Endodermal cell (in vitro differentiated cells): ENCODE data around the gene GAP43. TPM values are rescaled to one million over a fixed set of nuclear protein-coding genes. Genes with fewer than 3 reads are reported as not detected.

Experiments used
- DNase-seq: peaks from one replicate; pipeline ENCODE4 v3.0.0-alpha.2; 2017
- H3K27ac ChIP-seq: 2 replicates; pipeline ENCODE4 v1.5.1; 2013; ENCODE audit warnings: mild to moderate bottlenecking, low read depth, low read length, moderate library complexity
- H3K27me3 ChIP-seq: 2 replicates; pipeline ENCODE4 v1.6.1; 2013; ENCODE audit warnings: mild to moderate bottlenecking, low read length, moderate library complexity; ENCODE audit not compliant: insufficient read depth, control insufficient read depth, poor library complexity, severe bottlenecking
- H3K36me3 ChIP-seq: 2 replicates; pipeline ENCODE4 v1.7.0; 2013; ENCODE audit warnings: mild to moderate bottlenecking, low read length, moderate library complexity; ENCODE audit not compliant: control insufficient read depth, insufficient read depth
- H3K4me1 ChIP-seq: one replicate; pipeline ENCODE4 v1.7.0; 2013; ENCODE audit warnings: low read length; ENCODE audit not compliant: control insufficient read depth, insufficient read depth
- H3K4me3 ChIP-seq: 2 replicates; pipeline ENCODE4 v1.5.1; 2013; ENCODE audit warnings: mild to moderate bottlenecking, low read length, moderate library complexity
- H3K9ac ChIP-seq: 2 replicates; pipeline ENCODE4 v1.6.1; 2013; ENCODE audit warnings: mild to moderate bottlenecking, low read length, moderate library complexity; ENCODE audit not compliant: poor library complexity, severe bottlenecking; ENCODE audit errors: extremely low read depth
- H3K9me3 ChIP-seq: 2 replicates; pipeline ENCODE4 v1.6.1; 2013; ENCODE audit warnings: mild to moderate bottlenecking, low read length, moderate library complexity; ENCODE audit not compliant: control insufficient read depth
- H3K27ac Mint-ChIP-seq: 2 replicates; pipeline ENCODE4 v1.8.0; 2020; ENCODE audit warnings: mixed read lengths
- H3K27me3 Mint-ChIP-seq: 2 replicates; pipeline ENCODE4 v1.8.0; 2021; ENCODE audit warnings: mild to moderate bottlenecking, mixed read lengths; ENCODE audit not compliant: insufficient read depth
- H3K36me3 Mint-ChIP-seq: 2 replicates; pipeline ENCODE4 v1.8.0; 2020; ENCODE audit warnings: low read depth, mixed read lengths
- H3K4me1 Mint-ChIP-seq: 2 replicates; pipeline ENCODE4 v1.8.0; 2020; ENCODE audit warnings: mixed read lengths
- H3K4me3 Mint-ChIP-seq: 2 replicates; pipeline ENCODE4 v1.8.0; 2020; ENCODE audit warnings: mild to moderate bottlenecking, moderate library complexity, mixed read lengths
- H3K9me3 Mint-ChIP-seq: 2 replicates; pipeline ENCODE4 v1.8.0; 2020; ENCODE audit warnings: mild to moderate bottlenecking, mixed read lengths
- CTCF ChIP-seq: fragments of 200-600 bp; sonication (generic); conservative IDR thresholded peaks from 2 replicates; pipeline ENCODE4 v1.5.0; 2021; ENCODE audit warnings: antibody characterized with exemption, mild to moderate bottlenecking
- WGBS, 2 experiments: methylation state at CpG; one replicate each; pipeline versions ENCODE4 v1.1.5 to v1.1.7; 2013; ENCODE audit warnings: missing lambda C conversion rate in 2 of 2, mixed read lengths in 1 of 2; ENCODE audit not compliant: insufficient coverage in 1 of 2, insufficient read length in 1 of 2; 5-methylcytosine and 5-hydroxymethylcytosine counted together
- total RNA-seq, 2 donors: library from RNA; stranded (reverse); fragmentation: NEBNext Ultra II Directional in 1 of 2; extraction: Animal tissue kit (Norgen Biotek cat#: 25700) in 1 of 2; gene quantifications; 2 replicates in 1 of 2; 3 replicates in 1 of 2; pipeline ENCODE4 v1.2.1, GENCODE V29; 2021

Gene GAP43
- total RNA-seq, 2 donors from 2014 or later = 1.5 to 8.0 TPM

GRCh38 chr3:115691964-115692363 is 68.7 kb downstream of the GAP43 start:
- H3K9me3 ChIP-seq = no peaks in the 10 kb centered on the region
- H3K36me3 ChIP-seq = no peaks in the 10 kb centered on the region
- no peak overlapping the region for H3K9ac ChIP-seq
- no peak overlapping the region for H3K4me3 Mint-ChIP-seq
- no peaks in the 10 kb centered on the region for H3K4me1 ChIP-seq
- H3K9me3 Mint-ChIP-seq = no peaks in the 10 kb centered on the region
- H3K4me1 Mint-ChIP-seq = peaks cover 1% of the 10 kb centered on the region
- TF ChIP-seq CTCF = no peak
- no peak overlapping the region for H3K4me3 ChIP-seq
- DNase-seq = no peak
- H3K27me3 Mint-ChIP-seq = no peaks in the 10 kb centered on the region
- no peaks in the 10 kb centered on the region for H3K36me3 Mint-ChIP-seq
- H3K27ac Mint-ChIP-seq = no peak overlapping the region
- WGBS, 2 experiments = 96 to 100% methylated on average over 2 to 3 of the region's 4 CpGs
- H3K27me3 ChIP-seq = no peaks in the 10 kb centered on the region
- H3K27ac ChIP-seq = no peak overlapping the region

- H3K9me3 Mint-ChIP-seq = no peaks in the 10 kb centered on the region
- Histone ChIP-seq H3K36me3 (no peaks in the 10 kb centered on the region), H3K9me3 (no peaks in the 10 kb centered on the region), H3K27me3 (no peaks in the 10 kb centered on the region), H3K4me1 (no peaks in the 10 kb centered on the region), H3K4me3 (no peak overlapping the region), H3K27ac (peak overlapping the region; percentile 61), H3K9ac (no peak overlapping the region)
- peak; percentile 95 for DNase-seq
- H3K27me3 Mint-ChIP-seq = no peaks in the 10 kb centered on the region
- H3K36me3 Mint-ChIP-seq = no peaks in the 10 kb centered on the region
- H3K4me3 Mint-ChIP-seq = no peak overlapping the region
- 12 to 29% methylated on average over 5 to 8 of the region's 8 CpGs for WGBS, 2 experiments
- peak; percentile 91 for TF ChIP-seq CTCF
- H3K27ac Mint-ChIP-seq = no peak overlapping the region
- peaks cover 1% of the 10 kb centered on the region for H3K4me1 Mint-ChIP-seq
Measured at GRCh38 chr3:115692887-115693524, 69.7 kb downstream of the GAP43 start.

- 79 to 86% methylated on average over 6 to 9 of the region's 9 CpGs for WGBS, 2 experiments
- Mint-ChIP-seq H3K9me3 (no peaks in the 10 kb centered on the region), H3K27me3 (no peaks in the 10 kb centered on the region), H3K27ac (no peak overlapping the region), H3K4me3 (no peak overlapping the region), H3K36me3 (no peaks in the 10 kb centered on the region), H3K4me1 (peaks cover 3% of the 10 kb centered on the region)
- peak; percentile 48 for DNase-seq
- H3K4me3 ChIP-seq = no peak overlapping the region
- H3K27ac ChIP-seq = peak overlapping the region; percentile 41
- H3K27me3 ChIP-seq = no peaks in the 10 kb centered on the region
- H3K9ac ChIP-seq = no peak overlapping the region
- H3K9me3 ChIP-seq = no peaks in the 10 kb centered on the region
- no peak for TF ChIP-seq CTCF
- H3K4me1 ChIP-seq = no peaks in the 10 kb centered on the region
- no peaks in the 10 kb centered on the region for H3K36me3 ChIP-seq
Measured at GRCh38 chr3:115693868-115694267, 70.6 kb downstream of the GAP43 start.
